ENCODE data around the gene PDGFC.

The PDGFC gene

DNA sequence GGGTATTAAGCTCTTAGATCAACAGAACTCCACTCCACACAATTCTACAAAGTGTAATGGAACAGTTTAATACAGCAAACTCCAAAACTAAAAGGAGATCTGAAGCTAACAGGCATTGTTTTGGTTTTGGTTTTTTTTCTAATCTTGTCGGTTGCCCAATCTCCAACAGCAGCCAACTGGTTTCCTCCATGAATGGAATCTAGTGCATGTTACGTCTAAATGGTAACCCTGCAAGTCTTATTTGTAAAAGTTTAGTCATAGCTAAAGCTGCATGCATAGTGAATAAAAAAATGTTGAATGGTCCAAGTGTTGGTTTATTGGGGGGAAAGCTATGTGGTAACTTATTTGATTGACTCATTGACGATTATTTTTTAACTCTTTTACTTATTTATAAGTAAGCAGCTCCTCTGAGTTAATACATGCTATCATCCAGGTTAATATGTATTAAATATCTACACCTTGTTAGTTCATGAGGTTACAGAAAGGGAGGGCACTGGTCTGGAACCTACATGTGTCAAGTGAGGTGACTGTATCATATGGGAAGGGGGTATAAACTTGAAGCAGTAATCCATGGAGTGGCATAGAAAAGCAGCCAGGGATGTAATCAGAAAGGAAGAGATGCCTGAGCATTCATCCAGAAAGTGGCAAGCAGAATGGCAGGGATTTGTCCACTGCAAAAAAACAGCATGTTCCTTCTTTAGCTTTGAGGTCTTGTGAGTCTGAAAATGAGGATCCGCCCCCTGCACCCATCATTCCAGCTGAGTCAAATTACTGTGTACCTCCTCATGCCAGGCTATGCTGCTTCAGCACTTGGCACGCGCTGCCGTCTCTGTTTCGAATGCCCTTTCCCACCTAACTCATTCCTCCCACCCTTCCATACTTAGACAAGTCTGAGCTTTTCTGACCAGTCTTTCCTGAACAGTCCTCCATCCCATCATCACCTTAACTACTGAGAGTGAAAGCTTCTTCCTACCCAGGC lies 81.7 kb downstream of the PDGFC start:
- no peaks in the 10 kb centered on the region for H3K79me2 ChIP-seq (ENCODE audit: insufficient read depth, low read length)
- no peaks in the 10 kb centered on the region for H3K4me1 ChIP-seq (ENCODE audit: insufficient read depth, low read length, severe bottlenecking)
- no peak overlapping the region for H2AFZ ChIP-seq (ENCODE audit: low read length)
- H3K27me3 ChIP-seq (ENCODE audit: insufficient read depth, low read length), result no peaks in the 10 kb centered on the region
- no peak overlapping the region for H3K27ac ChIP-seq (ENCODE audit: low read depth, low read length, poor library complexity, severe bottlenecking)
- H3K4me3 ChIP-seq (ENCODE audit: low read depth, low read length, poor library complexity, severe bottlenecking), result no peak overlapping the region
- TF ChIP-seq, protein P1, sequence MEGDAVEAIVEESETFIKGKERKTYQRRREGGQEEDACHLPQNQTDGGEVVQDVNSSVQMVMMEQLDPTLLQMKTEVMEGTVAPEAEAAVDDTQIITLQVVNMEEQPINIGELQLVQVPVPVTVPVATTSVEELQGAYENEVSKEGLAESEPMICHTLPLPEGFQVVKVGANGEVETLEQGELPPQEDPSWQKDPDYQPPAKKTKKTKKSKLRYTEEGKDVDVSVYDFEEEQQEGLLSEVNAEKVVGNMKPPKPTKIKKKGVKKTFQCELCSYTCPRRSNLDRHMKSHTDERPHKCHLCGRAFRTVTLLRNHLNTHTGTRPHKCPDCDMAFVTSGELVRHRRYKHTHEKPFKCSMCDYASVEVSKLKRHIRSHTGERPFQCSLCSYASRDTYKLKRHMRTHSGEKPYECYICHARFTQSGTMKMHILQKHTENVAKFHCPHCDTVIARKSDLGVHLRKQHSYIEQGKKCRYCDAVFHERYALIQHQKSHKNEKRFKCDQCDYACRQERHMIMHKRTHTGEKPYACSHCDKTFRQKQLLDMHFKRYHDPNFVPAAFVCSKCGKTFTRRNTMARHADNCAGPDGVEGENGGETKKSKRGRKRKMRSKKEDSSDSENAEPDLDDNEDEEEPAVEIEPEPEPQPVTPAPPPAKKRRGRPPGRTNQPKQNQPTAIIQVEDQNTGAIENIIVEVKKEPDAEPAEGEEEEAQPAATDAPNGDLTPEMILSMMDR (IDR thresholded peaks at IDR 0.05; ENCODE audit: low read length), result no peak
- TF ChIP-seq EZH2 (IDR thresholded peaks at IDR 0.05; ENCODE audit: borderline replicate concordance, low read length), result no peak
- H3K36me3 ChIP-seq (ENCODE audit: insufficient read depth, low read length), result no peaks in the 10 kb centered on the region
- H3K4me2 ChIP-seq (ENCODE audit: low read length), result no peak overlapping the region
- H3K9me2 ChIP-seq (ENCODE audit: low read depth, low read length), result no peaks in the 10 kb centered on the region
- no peaks in the 10 kb centered on the region for H4K20me1 ChIP-seq (ENCODE audit: insufficient read depth, low read length)
- H3K9me3 ChIP-seq (ENCODE audit: low read length), result no peaks in the 10 kb centered on the region
- no peaks in the 10 kb centered on the region for H3F3A ChIP-seq (ENCODE audit: insufficient read depth, low read length)
- H3K9ac ChIP-seq (ENCODE audit: low read length), result no peak overlapping the region

DNA sequence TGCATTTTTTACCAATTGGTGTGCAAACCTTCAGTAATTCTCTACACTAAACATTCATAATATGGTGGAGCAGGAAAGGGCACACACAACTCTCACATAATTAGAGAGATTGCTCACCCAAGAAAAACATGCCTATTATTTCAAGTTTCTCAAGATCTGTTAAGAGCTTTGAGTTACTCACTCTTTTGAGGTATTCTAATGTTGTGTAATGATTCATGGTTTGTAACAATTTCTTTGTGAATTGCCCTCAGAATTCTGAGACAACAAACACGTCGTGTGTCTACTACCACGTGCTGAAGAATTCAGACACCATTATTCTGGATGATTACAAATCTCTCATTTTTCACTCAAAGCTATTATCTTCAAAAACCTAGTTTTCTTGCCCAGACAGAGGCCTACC lies 82.8 kb downstream of the PDGFC start:
- no peak overlapping the region for H3K27ac ChIP-seq (ENCODE audit: low read depth, low read length, poor library complexity, severe bottlenecking)
- no peak overlapping the region for H3K4me3 ChIP-seq (ENCODE audit: low read depth, low read length, poor library complexity, severe bottlenecking)
- H3K9me2 ChIP-seq (ENCODE audit: low read depth, low read length), result no peaks in the 10 kb centered on the region
- no peak overlapping the region for H3K4me2 ChIP-seq (ENCODE audit: low read length)
- H3K36me3 ChIP-seq (ENCODE audit: insufficient read depth, low read length), result no peaks in the 10 kb centered on the region
- H3F3A ChIP-seq (ENCODE audit: insufficient read depth, low read length), result no peaks in the 10 kb centered on the region
- no peak overlapping the region for H3K9ac ChIP-seq (ENCODE audit: low read length)
- no peaks in the 10 kb centered on the region for H4K20me1 ChIP-seq (ENCODE audit: insufficient read depth, low read length)
- no peaks in the 10 kb centered on the region for H3K4me1 ChIP-seq (ENCODE audit: insufficient read depth, low read length, severe bottlenecking)
- no peaks in the 10 kb centered on the region for H3K9me3 ChIP-seq (ENCODE audit: low read length)
- H2AFZ ChIP-seq (ENCODE audit: low read length), result no peak overlapping the region
- H3K79me2 ChIP-seq (ENCODE audit: insufficient read depth, low read length), result no peaks in the 10 kb centered on the region
- no peaks in the 10 kb centered on the region for H3K27me3 ChIP-seq (ENCODE audit: insufficient read depth, low read length)
- TF ChIP-seq, protein P1 (IDR thresholded peaks at IDR 0.05; ENCODE audit: low read length), result no peak
- TF ChIP-seq EZH2 (IDR thresholded peaks at IDR 0.05; ENCODE audit: borderline replicate concordance, low read length), result no peak

DNA sequence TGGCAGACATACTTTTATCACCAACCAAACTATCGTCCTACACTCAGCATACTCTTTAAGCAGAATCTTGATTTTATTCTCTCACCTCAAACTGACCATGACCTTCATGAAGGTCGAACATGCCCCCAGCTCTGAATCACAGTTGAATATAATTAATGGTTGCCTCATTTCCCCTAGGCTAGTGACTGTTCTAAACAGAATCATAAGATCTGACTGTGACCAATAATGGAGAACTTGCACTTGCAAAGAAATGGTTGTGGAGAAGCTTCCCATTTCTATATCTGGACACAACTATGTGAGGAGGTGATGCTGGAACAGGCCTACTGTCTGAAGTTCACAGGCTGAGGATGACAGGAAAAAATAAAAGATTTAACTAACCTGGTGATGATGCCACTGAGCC lies 85.1 kb downstream of the PDGFC start:
- Histone ChIP-seq H3K4me3 (ENCODE audit: low read depth, low read length, poor library complexity, severe bottlenecking) (no peak overlapping the region), H4K20me1 (ENCODE audit: insufficient read depth, low read length) (no peaks in the 10 kb centered on the region), H3K9me3 (ENCODE audit: low read length) (no peaks in the 10 kb centered on the region), H3K4me1 (ENCODE audit: insufficient read depth, low read length, severe bottlenecking) (no peaks in the 10 kb centered on the region), H3K9ac (ENCODE audit: low read length) (no peak overlapping the region), H3F3A (ENCODE audit: insufficient read depth, low read length) (no peaks in the 10 kb centered on the region), H3K9me2 (ENCODE audit: low read depth, low read length) (no peaks in the 10 kb centered on the region), H3K27ac (ENCODE audit: low read depth, low read length, poor library complexity, severe bottlenecking) (no peak overlapping the region), H2AFZ (ENCODE audit: low read length) (no peak overlapping the region), H3K79me2 (ENCODE audit: insufficient read depth, low read length) (no peaks in the 10 kb centered on the region), H3K4me2 (ENCODE audit: low read length) (no peak overlapping the region), H3K27me3 (ENCODE audit: insufficient read depth, low read length) (no peaks in the 10 kb centered on the region), H3K36me3 (ENCODE audit: insufficient read depth, low read length) (no peaks in the 10 kb centered on the region)
- no peak for TF ChIP-seq EZH2 (IDR thresholded peaks at IDR 0.05; ENCODE audit: borderline replicate concordance, low read length)
- TF ChIP-seq, protein P1 (IDR thresholded peaks at IDR 0.05; ENCODE audit: low read length), result no peak

All from OCI-LY1 (cell line).